ENCODE data around the gene ARSJ.
"Not testable (repeated sequence)": the region's sequence is repeated elsewhere in the genome, so short reads cannot be mapped to it uniquely, and the experiment has no call there.

The ARSJ gene

DNA sequence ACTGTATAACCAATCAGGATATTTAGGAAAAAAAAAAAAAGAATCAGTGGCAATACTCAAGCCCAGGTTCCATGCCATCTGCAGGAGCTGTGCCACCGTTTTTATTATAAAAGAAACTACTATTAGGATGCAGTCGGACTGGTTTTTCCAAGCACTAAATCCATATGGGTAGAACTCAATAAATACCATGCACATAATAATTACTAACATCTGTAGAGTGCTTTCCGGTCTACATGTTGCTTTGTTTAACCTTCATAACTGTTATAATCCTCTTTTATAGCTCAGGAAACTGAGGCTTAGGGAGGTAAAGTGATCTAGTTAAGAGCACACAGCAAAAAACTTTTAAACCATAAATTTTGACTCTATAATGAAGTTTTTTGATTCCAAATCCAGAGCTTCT lies 24.0 kb downstream of the ARSJ start:
- no peak for DNase-seq

DNA sequence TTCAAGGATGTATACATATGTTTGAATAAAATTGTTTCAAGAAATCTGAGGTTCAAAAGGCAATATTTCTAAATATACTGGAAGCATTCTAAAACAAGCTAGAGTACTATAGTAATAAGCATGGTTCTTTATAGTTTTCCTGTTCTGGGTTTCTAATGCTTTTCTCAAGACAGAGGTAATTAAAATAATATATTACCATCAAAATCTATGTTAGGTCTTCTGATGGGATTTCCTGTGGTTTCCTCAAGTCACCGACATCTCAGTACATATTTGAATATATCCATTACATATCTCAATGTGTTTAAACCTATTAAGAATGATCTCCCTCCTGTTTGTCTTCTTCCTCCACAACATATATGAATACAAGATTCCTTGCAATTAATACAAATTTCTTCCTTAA lies 25.6 kb downstream of the ARSJ start:
- DNase-seq = no peak

DNA sequence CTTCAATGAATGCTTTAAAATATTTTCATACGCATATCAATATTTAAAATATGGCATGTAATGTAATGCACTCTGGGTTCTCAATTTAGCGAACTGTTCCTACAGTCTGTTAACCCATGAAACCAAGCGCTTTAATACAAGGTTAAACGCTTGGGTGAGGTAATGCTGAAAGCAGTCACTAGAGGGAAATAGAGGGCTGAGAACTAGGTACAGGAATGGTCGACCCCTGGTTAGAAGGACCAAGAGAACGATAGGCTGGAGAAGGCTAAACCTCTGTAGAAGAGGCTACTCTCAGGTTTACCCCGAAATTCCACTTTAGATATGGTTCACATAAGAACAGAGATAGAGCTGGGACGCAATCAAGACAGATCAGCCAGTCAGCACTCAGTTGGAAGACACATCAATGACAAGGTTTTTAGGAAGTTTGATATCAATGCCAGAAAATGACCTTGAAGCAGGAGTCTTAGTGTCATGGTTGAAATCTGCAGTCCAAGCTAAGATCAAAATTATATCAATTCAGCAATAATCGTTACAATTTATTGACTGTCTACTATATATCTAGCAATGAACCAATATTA lies 26.9 kb downstream of the ARSJ start:
- DNase-seq = peak; percentile 30

DNA sequence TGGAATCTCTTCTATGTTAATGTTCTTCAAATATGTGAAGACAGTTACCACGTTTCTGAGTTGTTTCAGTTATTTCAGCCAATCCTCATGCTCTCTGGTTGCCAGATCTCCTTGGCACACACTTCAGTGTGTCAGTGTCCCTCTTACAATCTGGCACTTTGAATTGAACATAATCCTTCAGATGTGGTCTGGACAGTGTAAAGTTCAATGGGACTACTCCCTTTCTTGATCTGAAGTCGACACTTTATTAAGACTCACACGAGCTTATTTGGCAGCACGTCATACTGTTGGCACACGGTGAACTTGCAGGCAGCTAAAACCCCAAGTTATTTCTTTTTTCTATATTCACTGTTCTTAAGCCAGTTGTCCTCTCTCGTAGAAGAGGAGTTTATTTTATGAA lies 28.2 kb downstream of the ARSJ start:
- no peak for DNase-seq

DNA sequence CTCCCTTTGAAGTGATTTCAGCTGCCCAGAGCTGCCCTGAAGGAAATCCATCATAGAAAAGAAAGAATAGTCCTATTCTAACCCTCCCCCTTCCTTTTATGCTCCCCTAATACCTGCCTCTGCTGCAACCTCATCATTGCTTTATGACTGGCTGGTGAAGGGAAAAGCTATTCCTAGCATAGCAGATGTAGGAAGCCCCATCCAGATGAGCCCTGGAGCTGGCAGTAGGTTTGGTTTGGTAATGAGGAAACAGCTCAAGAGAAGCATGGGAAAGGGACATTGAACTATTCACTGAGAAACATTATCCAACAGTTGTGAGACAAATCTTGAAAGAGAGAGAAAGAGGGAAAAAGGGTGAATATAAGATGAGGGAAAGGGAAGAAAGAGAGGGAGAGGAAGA lies 29.2 kb downstream of the ARSJ start:
- no peak for DNase-seq

DNA sequence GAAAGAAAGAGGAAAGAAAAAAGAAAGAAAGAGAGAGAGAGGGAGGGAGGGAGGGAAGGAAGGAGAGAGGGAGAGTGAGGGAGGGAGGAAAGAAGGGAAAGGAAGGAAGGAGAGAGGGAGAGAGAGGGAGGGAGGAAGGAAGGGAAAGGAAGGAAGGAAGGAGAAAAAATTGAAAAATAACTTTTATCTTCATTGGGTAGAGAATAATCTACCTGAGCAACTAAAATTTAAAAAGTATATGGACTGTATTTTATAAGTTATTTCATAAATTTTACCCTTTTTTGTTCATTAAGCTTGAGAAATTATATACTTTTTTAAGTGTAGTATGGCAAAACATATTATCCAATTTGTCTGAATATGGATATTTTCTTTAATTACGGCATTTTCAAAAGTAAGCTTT lies 32.0 kb downstream of the ARSJ start:
- DNase-seq = no peak

DNA sequence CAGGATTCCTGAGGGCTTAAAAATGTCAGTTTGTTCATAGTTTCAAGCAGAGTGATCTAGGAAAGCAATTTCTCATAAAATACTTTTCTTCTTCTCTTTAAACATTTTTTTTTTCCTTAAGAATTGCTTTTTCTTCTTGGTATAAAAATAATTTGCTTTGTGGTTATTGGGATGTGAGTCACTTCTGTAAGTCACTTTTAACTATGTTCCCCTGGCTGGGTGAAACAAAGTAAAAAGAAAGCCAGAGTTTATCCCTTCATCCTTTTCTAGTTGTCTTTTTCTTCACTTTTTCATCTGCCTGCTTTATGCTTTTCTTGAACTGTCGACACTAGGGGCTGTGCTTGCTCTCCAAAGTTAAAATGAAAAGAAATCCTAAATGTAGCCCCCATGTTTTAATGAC lies 33.5 kb downstream of the ARSJ start:
- DNase-seq = no peak

DNA sequence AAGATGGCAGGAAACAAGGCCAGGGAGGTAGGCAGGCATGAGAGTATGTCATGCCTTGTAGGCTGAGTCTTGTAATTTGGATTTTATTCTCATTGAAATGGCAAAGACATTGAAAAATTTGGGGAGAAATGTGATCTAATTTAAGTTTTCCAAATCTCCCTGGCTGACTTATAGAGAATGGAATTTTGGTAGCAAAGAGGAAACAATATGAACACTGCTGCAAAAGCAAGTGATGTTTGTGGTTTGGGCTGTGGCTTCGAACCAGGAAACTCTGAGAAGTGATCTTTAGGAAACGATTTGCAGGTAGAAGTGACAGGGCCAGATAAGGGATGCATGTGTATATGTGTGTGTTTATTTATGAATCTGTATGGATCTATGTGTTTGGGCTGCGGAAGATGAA lies 35.6 kb downstream of the ARSJ start:
- no peak for DNase-seq

DNA sequence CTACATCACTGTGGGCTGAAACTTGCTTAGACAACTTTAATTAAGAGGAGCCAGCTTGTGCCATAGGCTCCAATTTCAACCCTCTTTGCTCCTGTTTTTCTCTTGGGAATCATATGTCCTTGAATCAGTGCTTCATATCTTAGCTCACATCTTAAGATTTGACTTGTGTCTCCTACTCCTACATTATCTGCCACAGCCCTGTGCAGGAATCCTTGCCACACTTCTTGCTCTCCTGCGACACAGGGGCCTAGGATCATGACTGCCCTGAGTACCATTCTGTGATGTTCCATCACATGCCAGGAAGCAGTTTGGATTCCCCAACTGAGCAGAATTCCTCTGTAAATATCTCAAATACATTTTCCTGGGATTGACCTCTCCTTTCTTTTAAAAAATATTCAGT lies 36.4 kb downstream of the ARSJ start:
- DNase-seq = no peak

DNA sequence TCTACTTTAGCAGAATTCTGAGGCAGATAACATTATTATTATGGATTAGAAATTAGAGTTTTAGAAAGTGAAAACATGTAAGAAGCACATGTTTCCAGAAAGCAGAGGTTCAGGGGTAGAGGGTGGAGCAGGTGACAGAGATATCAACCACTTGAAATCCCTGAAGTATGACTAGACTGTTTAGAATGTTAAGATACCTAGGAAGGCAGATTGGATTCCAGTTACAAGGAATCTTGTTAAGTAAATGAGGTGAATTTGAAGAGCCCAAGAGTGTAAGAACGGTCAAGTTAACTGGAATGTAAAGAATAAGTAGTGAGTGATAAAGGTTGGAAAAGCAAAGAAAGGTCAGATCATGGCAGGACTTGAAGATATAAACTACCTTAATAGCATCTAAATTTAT lies 37.6 kb downstream of the ARSJ start:
- DNase-seq = no peak

DNA sequence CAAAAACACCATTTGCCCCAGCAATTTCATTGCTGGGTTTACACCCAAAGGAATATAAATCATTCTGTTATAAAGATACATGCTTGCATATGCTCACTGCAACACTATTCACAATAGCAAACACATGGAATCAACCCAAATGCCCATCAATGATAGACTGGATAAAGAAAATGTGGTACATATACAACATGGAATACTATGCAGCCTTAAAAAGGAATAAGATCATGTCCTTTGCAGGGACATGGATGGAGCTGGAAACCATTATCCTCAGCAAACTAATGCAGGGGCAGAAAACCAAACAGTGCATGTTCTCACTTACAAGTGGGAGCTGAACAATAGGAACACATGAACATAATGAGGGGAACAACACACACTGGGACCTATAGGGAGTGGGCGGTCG lies 39.3 kb downstream of the ARSJ start:
- DNase-seq = not testable (repeated sequence)

DNA sequence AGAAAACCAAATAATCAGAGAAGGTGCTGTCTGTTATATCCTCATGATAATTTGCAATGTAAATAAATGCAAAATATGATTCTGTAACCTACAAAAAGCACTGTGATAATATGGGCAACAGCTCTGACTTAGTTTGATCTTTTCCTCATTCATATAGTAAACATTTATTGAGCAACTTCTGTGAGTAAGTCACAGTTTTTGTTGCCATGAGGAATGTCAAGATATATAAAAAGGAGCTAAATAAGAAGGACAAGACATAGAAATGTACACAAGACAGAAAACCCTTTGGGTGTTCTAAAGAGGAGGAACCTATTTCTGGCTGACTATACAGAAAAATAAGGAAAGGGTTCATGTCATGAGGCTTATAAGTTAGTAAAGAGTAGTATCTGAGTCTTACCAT lies 44.3 kb downstream of the ARSJ start:
- no peak for DNase-seq

DNA sequence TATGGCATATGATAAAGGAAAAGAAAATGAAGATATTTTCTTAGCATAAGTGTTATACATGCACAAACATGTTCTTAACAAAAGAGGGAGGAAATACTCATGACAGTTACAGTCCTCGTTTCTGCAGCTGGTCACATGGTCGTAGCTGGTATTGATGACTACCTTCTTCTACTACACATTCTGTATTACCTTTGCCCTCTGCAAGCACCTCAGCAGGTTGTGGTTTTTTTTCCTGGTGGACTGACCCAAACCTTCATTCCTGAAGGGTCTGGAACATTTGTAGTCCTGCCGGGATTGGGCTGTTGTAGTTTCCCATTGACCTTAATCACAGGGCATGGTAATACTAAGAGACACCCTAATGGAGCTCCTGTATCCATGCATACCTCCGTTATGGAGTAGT lies 54.7 kb downstream of the ARSJ start:
- DNase-seq = not testable (repeated sequence)

DNA sequence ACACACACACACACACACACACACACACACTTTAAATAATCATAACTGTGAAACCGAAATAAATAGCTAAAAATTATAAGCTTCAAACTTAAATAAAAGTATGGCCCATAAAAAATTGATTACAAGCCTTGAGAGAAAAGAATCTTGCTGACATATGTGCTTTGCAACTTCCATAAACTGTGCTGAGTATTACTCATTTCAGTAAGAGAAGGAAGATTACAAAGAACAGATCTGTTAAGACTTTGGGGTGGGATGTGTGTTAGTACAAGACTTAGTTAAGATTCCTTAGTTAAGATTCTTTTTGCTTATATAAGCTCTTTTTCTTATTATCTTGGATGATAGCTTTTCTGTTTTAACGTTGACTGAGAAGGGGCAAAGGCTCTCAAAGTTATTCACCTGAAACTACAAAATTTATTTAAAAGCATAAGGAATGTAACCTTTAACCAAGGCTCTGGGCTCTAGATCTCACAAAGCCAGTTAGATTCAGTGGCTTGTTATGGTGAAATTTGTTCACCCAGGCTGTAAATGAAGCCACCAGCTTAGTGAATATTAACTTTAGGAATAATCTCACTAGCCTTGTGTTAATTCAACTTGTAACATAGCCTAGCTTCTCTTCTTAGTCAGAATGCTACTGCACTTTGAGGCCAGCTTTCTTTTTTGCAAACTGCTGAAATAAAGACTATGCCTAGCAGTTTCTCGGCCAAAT lies 58.2 kb downstream of the ARSJ start:
- no peak for DNase-seq

DNA sequence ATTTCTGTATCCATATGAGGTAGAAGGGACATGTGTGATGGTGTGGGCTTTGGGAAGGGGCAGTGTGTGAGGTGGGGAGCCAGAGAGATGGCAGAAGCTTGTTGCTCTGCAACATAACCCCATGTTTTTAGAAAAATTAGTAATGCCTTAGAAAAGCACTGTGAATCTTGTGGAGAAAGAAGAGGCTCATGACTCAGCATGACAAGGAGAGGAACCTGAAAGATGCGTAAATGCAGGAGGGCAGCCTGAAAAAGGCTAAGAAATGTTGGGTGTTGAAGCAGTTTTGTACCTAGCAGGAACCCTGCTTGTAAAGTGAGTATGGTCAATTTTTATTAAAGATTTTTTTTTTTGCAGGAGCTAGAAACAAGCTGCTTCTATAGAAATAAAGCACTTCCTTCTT lies 59.8 kb downstream of the ARSJ start:
- no peak for DNase-seq

DNA sequence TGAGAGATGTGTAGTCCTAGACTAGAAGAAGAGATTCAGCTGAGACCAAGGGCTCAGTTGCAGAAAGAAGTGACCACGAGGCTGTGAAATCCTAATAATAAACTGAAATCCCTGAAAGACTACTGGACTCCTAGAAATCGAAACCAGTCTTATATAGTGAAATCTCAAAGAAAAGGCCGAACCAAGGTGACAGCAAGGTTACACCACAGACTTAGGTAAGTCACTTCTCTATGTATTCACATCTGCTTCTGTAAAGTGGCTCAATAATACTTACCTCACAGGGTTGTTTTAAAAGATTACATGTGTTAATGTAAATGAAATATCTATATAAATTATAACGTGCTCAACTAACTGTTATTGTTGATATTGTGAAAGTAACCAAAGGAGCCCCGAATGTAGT lies 60.3 kb downstream of the ARSJ start:
- no peak for DNase-seq

DNA sequence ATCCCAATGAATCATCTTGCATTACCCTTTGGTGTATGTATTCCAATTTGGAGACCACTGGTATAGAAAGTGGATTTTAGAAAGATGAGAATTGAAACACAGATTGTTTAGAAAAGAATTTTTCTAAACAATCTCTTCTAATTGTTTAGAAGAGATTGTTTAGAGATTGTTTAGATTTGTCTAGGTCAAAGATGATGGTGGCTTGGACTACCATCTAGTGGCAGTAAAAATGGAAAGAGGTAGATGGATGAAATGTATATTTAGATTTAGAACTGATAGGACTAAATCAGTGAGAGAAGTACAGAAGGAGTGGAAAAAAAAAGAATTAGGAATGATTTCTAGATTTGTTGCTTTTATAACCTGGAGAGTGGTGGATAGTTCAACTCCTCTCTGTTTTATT lies 70.6 kb downstream of the ARSJ start:
- DNase-seq = no peak

DNA sequence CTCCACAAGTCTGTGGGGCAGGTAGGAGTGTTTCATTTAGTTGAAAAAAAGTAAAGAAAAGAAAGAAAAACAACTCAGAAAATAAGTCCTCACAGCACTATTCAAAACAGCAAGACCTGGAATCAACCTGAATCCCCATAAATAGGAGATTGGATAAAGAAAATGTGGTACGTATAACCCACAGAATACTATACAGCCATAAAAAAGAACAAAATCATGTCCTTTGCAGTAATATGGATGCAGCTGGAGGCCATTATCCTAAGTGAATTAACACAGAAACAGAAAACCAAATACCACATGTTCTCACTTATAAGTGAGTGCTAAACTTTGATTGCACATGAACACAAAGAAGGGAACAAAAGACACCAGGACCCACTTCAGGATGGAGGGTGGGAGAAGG lies 71.9 kb downstream of the ARSJ start:
- DNase-seq = no peak

DNA sequence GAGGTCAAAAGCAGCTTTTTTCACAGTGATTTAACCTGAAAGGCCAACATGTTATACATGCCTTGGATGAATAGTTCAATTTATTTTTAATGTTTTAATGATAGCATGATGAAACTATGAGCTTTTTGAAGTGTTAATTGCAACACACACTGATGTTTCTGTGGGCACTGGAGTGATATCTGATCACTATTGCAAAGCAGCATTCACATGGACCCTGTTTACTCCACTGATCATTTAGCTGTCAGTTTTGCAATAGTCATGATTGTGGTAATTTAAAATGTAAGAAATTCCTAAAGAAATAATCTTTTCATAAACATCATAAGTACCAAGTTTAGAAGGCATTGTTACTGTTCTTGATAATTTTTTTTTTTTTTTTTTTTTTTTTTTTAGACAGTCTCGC lies 74.1 kb downstream of the ARSJ start:
- DNase-seq = no peak

DNA sequence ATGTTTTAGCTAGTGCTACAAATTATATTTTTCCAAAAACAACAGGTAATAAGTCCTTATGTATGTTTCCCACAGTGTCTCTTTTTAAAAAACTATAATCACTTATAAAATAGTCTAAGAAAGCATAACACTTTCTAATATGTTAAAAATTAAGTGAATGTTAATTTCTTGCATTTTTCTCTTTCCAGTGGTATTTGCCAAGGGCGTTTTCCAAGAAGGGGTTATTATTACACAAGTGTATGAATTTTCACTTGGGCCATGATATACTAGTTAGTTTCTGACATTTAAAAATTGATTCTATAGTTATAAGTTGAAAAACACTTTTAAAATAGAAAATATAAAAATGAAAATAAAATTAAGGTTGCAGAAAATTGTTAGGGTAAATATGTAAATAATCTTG lies 74.6 kb downstream of the ARSJ start:
- DNase-seq = no peak

DNA sequence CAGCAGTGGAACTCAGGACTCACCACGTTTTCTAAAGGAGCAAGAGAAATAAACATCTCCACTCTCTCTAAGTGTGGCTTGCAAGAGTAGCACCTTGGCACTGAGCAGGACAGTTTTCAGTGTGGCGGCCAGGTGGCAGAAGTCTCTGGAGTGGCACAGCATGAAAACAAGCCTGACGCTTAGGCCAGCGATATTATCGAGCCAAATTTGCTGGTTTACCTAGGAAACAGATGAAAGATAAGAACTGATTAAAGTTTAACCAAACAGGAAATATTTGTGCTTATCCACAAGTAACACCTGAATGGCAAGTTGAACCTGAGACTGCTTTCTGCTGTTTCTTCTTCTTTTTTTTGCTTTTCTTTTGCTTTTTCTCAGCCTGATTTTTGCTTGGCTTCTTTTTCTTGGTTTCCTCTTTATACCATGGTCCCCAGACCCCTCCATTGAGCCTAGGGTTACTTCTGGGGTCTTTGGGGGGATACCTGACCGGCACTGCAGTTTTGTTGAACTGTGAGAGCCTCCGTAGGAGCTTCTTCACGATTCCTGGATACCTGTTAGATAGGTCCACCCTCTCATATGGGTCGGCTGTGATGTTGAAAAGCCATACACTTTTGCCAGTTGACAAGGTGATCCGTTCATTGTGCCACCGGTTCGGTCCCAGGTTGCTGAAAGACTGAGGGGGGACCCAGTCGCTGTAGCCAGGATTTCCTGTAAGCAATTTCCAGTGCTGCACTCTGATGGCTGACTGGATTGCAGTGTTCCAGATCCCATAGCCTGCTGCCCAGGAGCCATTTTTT lies 77.3 kb downstream of the ARSJ start:
- DNase-seq = no peak

DNA sequence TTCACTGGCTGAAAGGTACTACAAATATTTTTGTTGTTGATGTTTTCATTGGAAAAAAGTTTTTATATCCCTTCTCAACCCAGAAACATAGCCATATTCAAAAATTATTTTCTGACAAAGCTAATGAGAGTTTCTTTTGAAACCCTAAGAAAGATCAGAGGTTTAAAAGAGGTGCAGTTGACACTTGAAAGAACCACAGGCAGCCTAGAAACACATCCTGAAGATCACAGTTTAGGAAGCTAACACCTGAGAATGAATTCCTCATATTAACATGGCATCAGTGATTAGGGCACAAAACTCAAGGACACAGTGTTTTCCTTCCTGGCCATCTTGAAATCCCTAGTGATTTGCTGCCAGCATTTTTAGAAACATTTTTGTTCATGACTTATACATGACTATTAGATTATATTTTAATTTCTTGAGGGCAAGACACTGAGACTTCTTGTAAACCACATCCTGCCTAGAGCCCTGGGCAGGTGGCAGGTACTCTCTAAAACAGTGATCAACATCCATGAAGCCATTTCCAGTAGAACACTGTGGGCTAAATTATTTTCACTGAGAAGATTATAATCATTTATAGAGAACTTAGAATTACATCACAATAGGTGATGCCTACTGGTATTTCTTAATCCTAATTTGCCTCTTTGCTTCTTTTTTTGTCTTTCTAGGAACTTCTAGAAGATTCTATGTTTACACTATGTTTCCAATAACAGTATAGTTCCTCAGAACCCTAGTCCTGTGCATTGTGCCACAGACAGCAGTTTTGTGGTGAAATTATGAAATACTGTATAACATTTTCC lies 80.0 kb downstream of the ARSJ start:
- no peak for DNase-seq

DNA sequence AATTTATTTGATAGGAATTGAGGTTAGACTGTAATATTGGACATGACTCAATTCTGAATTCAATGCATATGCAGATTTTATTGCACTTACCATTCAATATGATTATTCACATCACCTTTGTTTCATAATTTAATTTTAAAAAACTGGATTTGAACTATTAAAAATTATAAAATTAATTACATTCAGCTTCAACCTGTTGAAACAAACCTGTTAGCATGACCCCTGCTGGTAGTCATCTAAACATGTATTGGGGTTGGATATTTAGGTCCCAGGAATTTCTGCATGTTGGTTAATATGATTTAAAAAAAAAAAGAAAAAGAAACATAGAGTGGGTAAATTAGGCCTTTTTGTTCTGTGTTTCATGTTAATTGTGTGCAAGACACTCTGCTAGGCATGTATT lies 85.9 kb downstream of the ARSJ start:
- DNase-seq = no peak

DNA sequence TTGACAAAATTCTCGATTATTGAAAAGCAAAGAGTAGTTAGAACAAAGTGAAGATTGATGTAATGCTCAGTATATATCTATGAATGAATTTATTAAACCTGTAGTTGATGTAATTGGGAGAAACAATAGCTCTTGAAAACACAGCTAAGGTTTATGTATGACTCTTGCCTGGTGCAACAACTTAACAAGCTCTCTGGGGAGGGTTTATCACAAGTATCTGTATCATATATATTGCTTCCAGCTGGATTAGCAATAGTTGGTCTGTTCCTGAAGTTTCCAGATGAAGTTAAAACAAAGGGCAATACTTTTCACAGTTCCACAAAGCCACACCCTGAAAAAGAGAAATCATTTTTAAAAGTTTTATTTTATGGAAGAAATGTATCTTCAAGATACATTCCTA lies 91.4 kb downstream of the ARSJ start:
- DNase-seq = no peak
